Esophagus muscularis mucosa (tissue), 4 donors: ENCODE data around the gene RBM19. TPM values are rescaled to one million over a fixed set of nuclear protein-coding genes. Genes with fewer than 3 reads are reported as not detected.
"Not testable (repeated sequence)": the region's sequence is repeated elsewhere in the genome, so short reads cannot be mapped to it uniquely, and the experiment has no call there.

Source experiments
- DNase-seq: peaks from one replicate; pipeline ENCODE4 v3.0.0-alpha.2; 2017; ENCODE audit errors: extremely low spot score
- H3K27ac ChIP-seq, 4 donors: fragments of 200-600 bp; sonication (generic); replicated peaks in 1 of 4; 1 replicate in 3 of 4; 2 replicates in 1 of 4; pipeline ENCODE4 v1.5.1; 2016 to 2019; ENCODE audit warnings: mild to moderate bottlenecking in 1 of 4
- H3K27me3 ChIP-seq, 4 donors: fragments of 200-600 bp; sonication (generic); one replicate each; pipeline versions ENCODE4 v1.5.1 to v1.6.0; 2016 to 2019
- H3K36me3 ChIP-seq, 4 donors: fragments of 200-600 bp; sonication (generic); one replicate each; pipeline ENCODE4 v1.5.1; 2016 to 2019
- H3K4me1 ChIP-seq, 4 donors: fragments of 200-600 bp; sonication (generic); one replicate each; pipeline ENCODE4 v1.5.1; 2016 to 2019
- H3K4me3 ChIP-seq, 4 donors: fragments of 200-600 bp; sonication (generic); 1 replicate in 2 of 4; 2 replicates in 2 of 4; pipeline ENCODE4 v1.5.1; 2016 to 2019; ENCODE audit warnings: mild to moderate bottlenecking in 4 of 4, moderate library complexity in 1 of 4
- H3K9me3 ChIP-seq, 4 donors: fragments of 200-600 bp; sonication (generic); 1 replicate in 3 of 4; 2 replicates in 1 of 4; pipeline ENCODE4 v1.5.1; 2016 to 2019
- CTCF ChIP-seq, 3 experiments: fragments of 200-600 bp in 2 of 3; fragments of 450-650 bp in 1 of 3; sonication (generic) in 2 of 3; IDR thresholded peaks; one replicate each; pipeline ENCODE4 v1.5.1; 2017 to 2019; ENCODE audit warnings: antibody characterized with exemption in 3 of 3, mild to moderate bottlenecking in 2 of 3, moderate library complexity in 1 of 3
- EP300 ChIP-seq: sonication (generic); formaldehyde crosslinking; IDR thresholded peaks from one replicate; pipeline ENCODE4 v1.6.1; 2017; ENCODE audit warnings: antibody characterized with exemption
- POLR2A ChIP-seq: fragments of 450-650 bp; IDR thresholded peaks from one replicate; pipeline ENCODE4 v1.6.1; 2017; ENCODE audit warnings: antibody characterized with exemption, moderate library complexity, mild to moderate bottlenecking, low read depth
- POLR2AphosphoS5 ChIP-seq, 2 donors: sonication (generic); formaldehyde crosslinking; IDR thresholded peaks; one replicate each; pipeline ENCODE4 v1.6.1; 2017; ENCODE audit warnings: antibody characterized with exemption in 2 of 2
- WGBS: methylation state at CpG from one replicate; pipeline ENCODE4 v1.1.5; 2018; 5-methylcytosine and 5-hydroxymethylcytosine counted together
- intact Hi-C: fragments of 100-400 bp; cut with DNase I; formaldehyde crosslinking; loops from one replicate; pipeline ENCODE4 v1.15.1; 2023
- total RNA-seq, 4 donors: library from RNA; depleted of rRNA; stranded (reverse); fragments of >200 nt; gene quantifications; one replicate each; pipeline versions ENCODE4 v1.1.0 to v1.2.1, GENCODE V29; 2016

The RBM19 gene
- total RNA-seq, 4 donors from 2014 or later = 26.7 to 40.0 (median 27.4) TPM

GRCh38 chr12:114001511-114002340, 35.6 kb upstream of the RBM19 start:
- intact Hi-C loops = no loop called here
- Histone ChIP-seq H3K4me1 (no peaks in the 10 kb centered on the region), H3K4me3 (no peak overlapping the region), H3K27me3 (peaks cover 0 to 49% (median 0%) of the 10 kb centered on the region in 4 donors), H3K9me3 (no peaks in the 10 kb centered on the region), H3K36me3 (no peaks in the 10 kb centered on the region), H3K27ac (no peak overlapping the region)
- no peak for DNase-seq
- 63% methylated on average over 5 of the region's 5 CpGs for WGBS
- TF ChIP-seq CTCF (IDR thresholded peaks at IDR 0.05) (no peak), POLR2A (no peak), POLR2AphosphoS5 (IDR thresholded peaks at IDR 0.05) (no peak)

- Histone ChIP-seq H3K36me3 (no peaks in the 10 kb centered on the region), H3K4me3 (no peak overlapping the region), H3K27me3 (peaks cover 0 to 51% (median 0%) of the 10 kb centered on the region in 4 donors), H3K9me3 (no peaks in the 10 kb centered on the region), H3K27ac (no peak overlapping the region), H3K4me1 (no peaks in the 10 kb centered on the region)
- intact Hi-C loops = no loop called here
- DNase-seq = no peak
- WGBS = 80% methylated on average over 8 of the region's 8 CpGs
- TF ChIP-seq POLR2AphosphoS5 (IDR thresholded peaks at IDR 0.05) (no peak), POLR2A (no peak), CTCF (IDR thresholded peaks at IDR 0.05) (no peak), EP300 (no peak)
Measured at GRCh38 chr12:114000861-114001260, 34.7 kb upstream of the RBM19 start.

- H3K4me1 ChIP-seq, intact Hi-C loops, H3K9me3 ChIP-seq, H3K36me3 ChIP-seq, H3K4me3 ChIP-seq, H3K27ac ChIP-seq, DNase-seq: not testable (repeated sequence)
- peaks cover 0 to 49% (median 0%) of the 10 kb centered on the region in 4 donors for H3K27me3 ChIP-seq
- WGBS = 68% methylated on average over 7 of the region's 7 CpGs
Measured at GRCh38 chr12:114000261-114000660, 34.1 kb upstream of the RBM19 start.

- peaks cover 0 to 68% (median 0%) of the 10 kb centered on the region in 4 donors for H3K27me3 ChIP-seq
- no peak overlapping the region for H3K4me3 ChIP-seq
- WGBS = 58% methylated on average over 3 of the region's 3 CpGs
- no peaks in the 10 kb centered on the region for H3K4me1 ChIP-seq
- intact Hi-C loops = no loop called here
- H3K36me3 ChIP-seq = no peaks in the 10 kb centered on the region
- no peaks in the 10 kb centered on the region for H3K9me3 ChIP-seq
- no peak for DNase-seq
- TF ChIP-seq POLR2A (no peak), POLR2AphosphoS5 (IDR thresholded peaks at IDR 0.05) (no peak), EP300 (no peak), CTCF (IDR thresholded peaks at IDR 0.05) (no peak)
- no peak overlapping the region for H3K27ac ChIP-seq
Measured at GRCh38 chr12:113997365-113997764, 31.2 kb upstream of the RBM19 start.

- intact Hi-C loops = no loop called here
- no peak for TF ChIP-seq POLR2A
- TF ChIP-seq POLR2AphosphoS5 (IDR thresholded peaks at IDR 0.05) = no peak
- TF ChIP-seq EP300 = no peak
- no peak for TF ChIP-seq CTCF (IDR thresholded peaks at IDR 0.05)
- H3K9me3 ChIP-seq = no peaks in the 10 kb centered on the region
- 23% methylated on average over 5 of the region's 7 CpGs for WGBS
- DNase-seq = no peak
- no peaks in the 10 kb centered on the region for H3K36me3 ChIP-seq
- H3K4me1 ChIP-seq = no peaks in the 10 kb centered on the region
- H3K4me3 ChIP-seq = no peak overlapping the region
- H3K27me3 ChIP-seq = peaks cover 0 to 68% (median 0%) of the 10 kb centered on the region in 4 donors
- no peak overlapping the region for H3K27ac ChIP-seq
Measured at GRCh38 chr12:113996026-113996425, 29.9 kb upstream of the RBM19 start.
